ENCODE results near the gene AGBL4.

DNA sequence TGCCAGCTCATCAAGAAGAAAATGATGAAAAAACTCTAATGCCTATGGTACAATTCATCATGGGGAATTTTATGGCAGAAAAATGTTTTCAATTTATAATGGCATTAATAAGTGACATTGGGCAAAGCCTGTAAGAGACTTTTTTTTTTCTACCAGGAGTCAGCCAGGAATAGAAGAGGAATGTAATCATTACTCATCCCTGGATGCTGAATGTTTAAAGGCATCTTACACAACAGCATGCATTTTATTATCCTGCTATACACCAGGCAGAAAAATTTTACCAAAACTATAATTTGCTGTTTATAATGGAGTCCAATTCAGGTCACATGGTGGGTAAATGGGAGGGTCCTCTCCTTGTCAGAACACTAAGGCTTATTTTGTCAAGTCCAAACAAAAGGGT, 1057.2 kb downstream of the AGBL4 start:
- TF ChIP-seq, protein P1, sequence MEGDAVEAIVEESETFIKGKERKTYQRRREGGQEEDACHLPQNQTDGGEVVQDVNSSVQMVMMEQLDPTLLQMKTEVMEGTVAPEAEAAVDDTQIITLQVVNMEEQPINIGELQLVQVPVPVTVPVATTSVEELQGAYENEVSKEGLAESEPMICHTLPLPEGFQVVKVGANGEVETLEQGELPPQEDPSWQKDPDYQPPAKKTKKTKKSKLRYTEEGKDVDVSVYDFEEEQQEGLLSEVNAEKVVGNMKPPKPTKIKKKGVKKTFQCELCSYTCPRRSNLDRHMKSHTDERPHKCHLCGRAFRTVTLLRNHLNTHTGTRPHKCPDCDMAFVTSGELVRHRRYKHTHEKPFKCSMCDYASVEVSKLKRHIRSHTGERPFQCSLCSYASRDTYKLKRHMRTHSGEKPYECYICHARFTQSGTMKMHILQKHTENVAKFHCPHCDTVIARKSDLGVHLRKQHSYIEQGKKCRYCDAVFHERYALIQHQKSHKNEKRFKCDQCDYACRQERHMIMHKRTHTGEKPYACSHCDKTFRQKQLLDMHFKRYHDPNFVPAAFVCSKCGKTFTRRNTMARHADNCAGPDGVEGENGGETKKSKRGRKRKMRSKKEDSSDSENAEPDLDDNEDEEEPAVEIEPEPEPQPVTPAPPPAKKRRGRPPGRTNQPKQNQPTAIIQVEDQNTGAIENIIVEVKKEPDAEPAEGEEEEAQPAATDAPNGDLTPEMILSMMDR (IDR thresholded peaks at IDR 0.05 in 2 of 3, conservative IDR thresholded peaks at IDR 0.05 in 1 of 3; ENCODE audit: borderline replicate concordance in 1 of 3, insufficient read depth in 1 of 3, low read depth in 2 of 3, low read length in 2 of 3), result no peak
- TF ChIP-seq EZH2phosphoT487 (IDR thresholded peaks at IDR 0.05; ENCODE audit: borderline replicate concordance), result no peak
- TF ChIP-seq SRF (IDR thresholded peaks at IDR 0.05; ENCODE audit: low read depth), result no peak

Measured in HCT116 (cell line).